Endothelial cell of umbilical vein (primary cell): ENCODE data around the gene TRDN. TPM values are rescaled to one million over a fixed set of nuclear protein-coding genes. Genes with fewer than 3 reads are reported as not detected.

Experiments used
- BruUV-seq: library from RNA; stranded (reverse); fragments of 400-500 nt; replicated peaks from 2 replicates; lab custom pipeline; 2021; lab: Mats Ljungman, UMichigan
- CTCF ChIA-PET: fragments of 300-600, 350-600 bp; sonication (Branson Sonifier 250); formaldehyde crosslinking; loops from one replicate; lab custom pipeline; 2021; ENCODE audit warnings: antibody characterized with exemption, inconsistent platforms; lab: Charles Lee
- POLR2A ChIA-PET: fragments of 300-600, 350-600 bp; sonication (Branson Sonifier 250); formaldehyde crosslinking; loops from one replicate; lab custom pipeline; 2021; ENCODE audit warnings: antibody characterized with exemption, inconsistent platforms; lab: Charles Lee
- DNase-seq: peaks from one replicate; pipeline ENCODE4 v3.0.0-alpha.2; 2011; ENCODE audit warnings: low read depth, low spot score
- FAIRE-seq: peaks from 2 replicates; lab custom pipeline; 2011; peaks lifted over from hg19 to GRCh38; lab: Jason Lieb, UNC
- H2AFZ ChIP-seq: 2 replicates; pipeline ENCODE4 v1.6.0; 2012; ENCODE audit warnings: low read depth, low read length, control low read depth, inconsistent platforms
- H3K27ac ChIP-seq: 2 replicates; pipeline ENCODE4 v1.5.1; 2011; ENCODE audit warnings: low read depth, mild to moderate bottlenecking, control low read depth, low read length, moderate library complexity; ENCODE audit not compliant: insufficient read depth
- H3K27me3 ChIP-seq, 2 experiments: 2 replicates each; pipeline versions ENCODE4 v1.6.0 to v1.6.1; 2011; ENCODE audit warnings: low read length in 2 of 2, mixed read lengths in 1 of 2; ENCODE audit not compliant: control insufficient read depth in 2 of 2, insufficient read depth in 2 of 2
- H3K36me3 ChIP-seq, 2 experiments: 2 replicates in 1 of 2; 3 replicates in 1 of 2; pipeline ENCODE4 v1.5.1; 2011; ENCODE audit warnings: low read length in 2 of 2, mild to moderate bottlenecking in 1 of 2, moderate library complexity in 1 of 2; ENCODE audit not compliant: control insufficient read depth in 2 of 2, insufficient read depth in 2 of 2; ENCODE audit errors: extremely low read depth in 1 of 2
- H3K4me1 ChIP-seq: 3 replicates; pipeline ENCODE4 v1.5.1; 2011; ENCODE audit warnings: mild to moderate bottlenecking, low read length; ENCODE audit not compliant: control insufficient read depth, insufficient read depth; ENCODE audit errors: extremely low read depth
- H3K4me2 ChIP-seq: 2 replicates; pipeline ENCODE4 v1.6.1; 2011; ENCODE audit warnings: low read length, control low read depth, mixed read lengths; ENCODE audit not compliant: insufficient read depth
- H3K4me3 ChIP-seq, 3 experiments: fragments of 200-600 bp in 1 of 3; sonication (generic), shearing (Covaris generic) in 1 of 3; replicated peaks in 1 of 3; 2 replicates each; pipeline ENCODE4 v1.5.1; 2011 to 2016; ENCODE audit warnings: control low read depth in 3 of 3, low read length in 3 of 3, mild to moderate bottlenecking in 2 of 3, inconsistent platforms in 1 of 3, low read depth in 1 of 3, moderate library complexity in 1 of 3; ENCODE audit not compliant: insufficient read depth in 1 of 3
- H3K79me2 ChIP-seq: 2 replicates; pipeline ENCODE4 v1.6.0; 2012; ENCODE audit warnings: low read length, inconsistent platforms; ENCODE audit not compliant: control insufficient read depth, insufficient read depth
- H3K9ac ChIP-seq: replicated peaks from 2 replicates; pipeline ENCODE3; 2011; ENCODE audit warnings: low read length, control low read depth; ENCODE audit not compliant: insufficient read depth; ENCODE audit errors: extremely low read depth
- H3K9me1 ChIP-seq: replicated peaks from 3 replicates; pipeline ENCODE4 v1.6.0; 2011; ENCODE audit warnings: mild to moderate bottlenecking, low read length; ENCODE audit not compliant: control insufficient read depth, insufficient read depth; ENCODE audit errors: extremely low read depth
- H3K9me3 ChIP-seq: replicated peaks from 2 replicates; pipeline ENCODE4 v1.5.1; 2012; ENCODE audit warnings: low read length, inconsistent platforms; ENCODE audit not compliant: control insufficient read depth, insufficient read depth
- H4K20me1 ChIP-seq: replicated peaks from 2 replicates; pipeline ENCODE3; 2011; ENCODE audit warnings: mild to moderate bottlenecking, low read length; ENCODE audit not compliant: control insufficient read depth, insufficient read depth; ENCODE audit errors: extremely low read depth
- EZH2 ChIP-seq: IDR thresholded peaks from 2 replicates; pipeline ENCODE4 v1.6.1; 2012; ENCODE audit warnings: borderline replicate concordance, low read depth, mild to moderate bottlenecking, moderate library complexity, low read length, inconsistent platforms; ENCODE audit not compliant: severe bottlenecking
- FOS ChIP-seq: IDR thresholded peaks from 2 replicates; pipeline ENCODE4 v1.6.1; 2011; ENCODE audit warnings: mild to moderate bottlenecking, low read length, moderate library complexity, borderline replicate concordance; ENCODE audit not compliant: insufficient read depth
- GATA2 ChIP-seq: IDR thresholded peaks from 2 replicates; pipeline ENCODE4 v1.7.0; 2011; ENCODE audit warnings: low read depth, mild to moderate bottlenecking, moderate library complexity, mixed read lengths, low read length; ENCODE audit not compliant: insufficient read length, insufficient read depth
- JUN ChIP-seq: IDR thresholded peaks from 2 replicates; pipeline ENCODE4 v1.6.1; 2011; ENCODE audit warnings: borderline replicate concordance, low read depth; ENCODE audit not compliant: insufficient read length, insufficient read depth
- MYC ChIP-seq: IDR thresholded peaks from one replicate; pipeline ENCODE4 v1.6.1; 2011; ENCODE audit warnings: mild to moderate bottlenecking, low read depth, low read length
- POLR2A ChIP-seq: IDR thresholded peaks from 2 replicates; pipeline ENCODE4 v1.6.1; 2012; ENCODE audit warnings: low read depth, mild to moderate bottlenecking, control low read depth, low read length
- POLR2AphosphoS5 ChIP-seq: IDR thresholded peaks from 2 replicates; pipeline ENCODE4 v1.6.1; 2012; ENCODE audit warnings: low read depth, mild to moderate bottlenecking, control low read depth, low read length, moderate library complexity; ENCODE audit not compliant: insufficient read depth
- dilution Hi-C: fragments of 300-500 bp; cut with MboI; formaldehyde crosslinking; loops from one replicate; pipeline ENCODE4 v1.15.0; 2019; ENCODE audit warnings: low sequenced_read_pairs; ENCODE audit not compliant: extremely low pct_ligation_motif_present
- intact Hi-C: fragments of 100-400 bp; cut with micrococcal nuclease; formaldehyde crosslinking; loops from one replicate; pipeline ENCODE4 v1.10.0; 2022
- polyA plus RNA-seq, 4 experiments: library from polyadenylated mRNA; depleted of rRNA in 3 of 4; stranded (reverse) in 3 of 4; unstranded in 1 of 4; fragments of >200 nt; gene quantifications; 2 replicates each; pipeline versions ENCODE4 v1.2.1 to v1.2.3, GENCODE V29; 2011 to 2012; ENCODE audit warnings: missing spikeins in 1 of 4
- total RNA-seq: library from RNA; stranded (reverse); gene quantifications from 2 replicates; pipeline ENCODE4 v1.2.3, GENCODE V29; 2021
- TF ChIP-seq, protein P1 (sequence below): IDR thresholded peaks from 2 replicates; pipeline ENCODE4 v1.6.1; 2011; ENCODE audit not compliant: insufficient read depth, insufficient read length
- TF ChIP-seq, protein P2 (sequence below), 2 donors: IDR thresholded peaks; 1 replicate in 1 of 2; 2 replicates in 1 of 2; pipeline ENCODE4 v1.5.1; 2011; ENCODE audit warnings: low read length in 2 of 2, mild to moderate bottlenecking in 2 of 2, moderate library complexity in 2 of 2, control low read depth in 1 of 2, inconsistent platforms in 1 of 2, low read depth in 1 of 2; ENCODE audit not compliant: insufficient read depth in 1 of 2; ENCODE audit errors: extremely low read depth in 1 of 2

TRDN gene
- total and polyA plus RNA-seq, 2 donors (not counting 3 experiments of a cell fraction or from before 2014, with no cell fraction given): not detected

DNA sequence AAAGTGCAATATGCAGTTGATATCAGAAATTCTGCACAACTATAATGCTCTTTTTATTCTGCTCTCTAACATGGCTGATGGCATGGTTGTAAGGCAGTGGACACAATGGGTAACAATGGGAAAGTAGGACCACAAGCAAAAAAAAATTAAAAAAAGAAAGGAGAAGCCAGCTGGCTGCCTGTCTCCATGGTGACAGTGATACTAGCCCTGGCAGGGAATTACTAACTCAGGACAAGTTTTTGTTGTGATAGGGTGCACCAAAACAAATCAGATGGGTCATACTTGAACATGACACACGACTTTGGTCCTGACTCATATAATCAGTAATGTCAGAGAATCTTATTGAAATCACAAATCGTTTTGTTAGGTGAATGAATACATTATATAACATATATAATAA lies 169.4 kb downstream of the TRDN start:
- no peaks in the 10 kb centered on the region for H3K4me1 ChIP-seq
- H3K79me2 ChIP-seq: no peaks in the 10 kb centered on the region
- H3K4me3 ChIP-seq: no peak overlapping the region
- intact Hi-C loops (no loop called here), dilution Hi-C loops (no loop called here)
- DNase-seq (no peak), FAIRE-seq (no peak)
- ChIA-PET POLR2A (no interaction called here), CTCF (no interaction called here)
- no peaks in the 10 kb centered on the region for H3K36me3 ChIP-seq
- H3K9me3 ChIP-seq: no peaks in the 10 kb centered on the region
- H4K20me1 ChIP-seq: no peaks in the 10 kb centered on the region
- no peak overlapping the region for H2AFZ ChIP-seq
- no peak overlapping the region for H3K27ac ChIP-seq
- no peaks in the 10 kb centered on the region for H3K9me1 ChIP-seq
- no peak overlapping the region for H3K9ac ChIP-seq
- TF ChIP-seq GATA2 (no peak), POLR2A (no peak), FOS (no peak), EZH2 (no peak), JUN (no peak), MYC (no peak), POLR2AphosphoS5 (no peak)
- TF ChIP-seq, protein P1, sequence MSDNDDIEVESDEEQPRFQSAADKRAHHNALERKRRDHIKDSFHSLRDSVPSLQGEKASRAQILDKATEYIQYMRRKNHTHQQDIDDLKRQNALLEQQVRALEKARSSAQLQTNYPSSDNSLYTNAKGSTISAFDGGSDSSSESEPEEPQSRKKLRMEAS: no peak
- H3K27me3 ChIP-seq: no peaks in the 10 kb centered on the region
- no peak overlapping the region for H3K4me2 ChIP-seq
- no TSS peak for BruUV-seq

DNA sequence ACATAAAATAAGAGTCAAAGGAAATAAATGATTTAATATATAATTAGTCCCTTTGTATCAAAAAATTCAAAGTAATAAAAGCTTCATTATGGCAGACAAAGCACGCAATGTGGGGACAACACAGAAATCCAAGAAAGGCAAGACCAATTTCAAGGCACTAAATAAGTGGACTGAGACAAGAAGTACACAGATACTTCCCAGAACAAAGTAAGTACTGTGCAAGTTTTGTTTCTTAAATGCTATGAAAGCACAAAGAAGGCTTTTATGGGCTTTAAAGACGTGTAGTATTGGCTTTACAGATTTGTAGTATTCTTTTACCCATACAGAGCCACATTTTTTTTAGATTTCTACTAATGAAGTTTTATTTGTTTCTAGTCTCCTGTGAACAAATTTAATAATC lies 174.6 kb downstream of the TRDN start:
- no peak for DNase-seq
- Histone ChIP-seq H3K4me3 (no peak overlapping the region), H3K36me3 (no peaks in the 10 kb centered on the region), H2AFZ (no peak overlapping the region), H3K4me1 (no peaks in the 10 kb centered on the region), H3K9me1 (no peaks in the 10 kb centered on the region), H3K9ac (no peak overlapping the region), H3K4me2 (no peak overlapping the region), H3K9me3 (no peaks in the 10 kb centered on the region), H3K79me2 (no peaks in the 10 kb centered on the region), H4K20me1 (no peaks in the 10 kb centered on the region), H3K27me3 (no peaks in the 10 kb centered on the region), H3K27ac (no peak overlapping the region)
- dilution Hi-C loops (no loop called here), intact Hi-C loops (no loop called here)
- POLR2A ChIA-PET: no interaction called here
- CTCF ChIA-PET: no interaction called here
- TF ChIP-seq, protein P1: no peak
- TF ChIP-seq POLR2AphosphoS5 (no peak), FOS (no peak), MYC (no peak), POLR2A (no peak), GATA2 (no peak), JUN (no peak), EZH2 (no peak)
- TF ChIP-seq, protein P2, sequence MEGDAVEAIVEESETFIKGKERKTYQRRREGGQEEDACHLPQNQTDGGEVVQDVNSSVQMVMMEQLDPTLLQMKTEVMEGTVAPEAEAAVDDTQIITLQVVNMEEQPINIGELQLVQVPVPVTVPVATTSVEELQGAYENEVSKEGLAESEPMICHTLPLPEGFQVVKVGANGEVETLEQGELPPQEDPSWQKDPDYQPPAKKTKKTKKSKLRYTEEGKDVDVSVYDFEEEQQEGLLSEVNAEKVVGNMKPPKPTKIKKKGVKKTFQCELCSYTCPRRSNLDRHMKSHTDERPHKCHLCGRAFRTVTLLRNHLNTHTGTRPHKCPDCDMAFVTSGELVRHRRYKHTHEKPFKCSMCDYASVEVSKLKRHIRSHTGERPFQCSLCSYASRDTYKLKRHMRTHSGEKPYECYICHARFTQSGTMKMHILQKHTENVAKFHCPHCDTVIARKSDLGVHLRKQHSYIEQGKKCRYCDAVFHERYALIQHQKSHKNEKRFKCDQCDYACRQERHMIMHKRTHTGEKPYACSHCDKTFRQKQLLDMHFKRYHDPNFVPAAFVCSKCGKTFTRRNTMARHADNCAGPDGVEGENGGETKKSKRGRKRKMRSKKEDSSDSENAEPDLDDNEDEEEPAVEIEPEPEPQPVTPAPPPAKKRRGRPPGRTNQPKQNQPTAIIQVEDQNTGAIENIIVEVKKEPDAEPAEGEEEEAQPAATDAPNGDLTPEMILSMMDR (IDR thresholded peaks at IDR 0.05; ENCODE audit: extremely low read depth in 1 of 2, insufficient read depth in 1 of 2, low read depth in 1 of 2, low read length in 2 of 2): no peak
- FAIRE-seq: no peak
- BruUV-seq: no TSS peak
